ENCODE data around the gene MTNR1A.
"Not testable (repeated sequence)": the region's sequence is repeated elsewhere in the genome, so short reads cannot be mapped to it uniquely, and the experiment has no call there.

The MTNR1A gene

DNA sequence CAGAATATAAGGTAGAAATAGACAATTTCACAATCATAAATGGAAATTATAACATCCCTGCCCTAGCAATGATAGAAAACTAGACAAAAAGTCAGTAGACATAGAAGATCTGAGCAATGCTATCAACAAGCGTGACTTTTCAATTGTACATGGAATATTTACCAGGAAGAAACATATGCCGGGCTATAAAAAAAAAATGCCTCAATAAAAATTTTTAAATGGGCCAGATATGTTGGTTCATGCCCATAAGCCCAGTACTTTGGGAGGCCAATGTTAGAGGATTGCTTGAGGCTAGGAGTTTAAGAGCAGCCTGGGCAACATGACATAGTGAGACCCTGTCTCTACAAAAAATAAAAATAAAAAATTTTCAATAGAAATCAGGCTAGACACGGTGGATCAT is 5.3 kb upstream of the MTNR1A start:
- DNase-seq = no peak

DNA sequence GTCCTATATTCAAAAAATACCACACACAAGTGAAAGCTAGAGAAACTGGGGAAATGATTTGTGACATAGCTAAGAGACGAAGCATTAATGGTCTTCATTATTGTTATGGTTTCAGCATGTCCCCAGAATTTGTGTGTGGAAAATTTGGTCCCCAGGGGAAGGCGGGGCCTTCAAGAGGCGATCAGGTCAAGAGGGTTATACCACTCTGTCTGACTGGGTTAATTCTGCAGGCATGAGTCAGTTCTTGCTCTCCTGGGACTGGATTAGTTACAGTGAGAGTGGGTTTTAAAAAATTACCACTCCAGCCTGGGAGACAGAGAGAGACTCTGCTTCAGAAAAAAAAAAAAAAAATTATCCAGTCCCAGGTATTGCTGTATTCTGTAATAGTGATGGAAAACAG is 2.1 kb upstream of the MTNR1A start:
- DNase-seq = no peak

DNA sequence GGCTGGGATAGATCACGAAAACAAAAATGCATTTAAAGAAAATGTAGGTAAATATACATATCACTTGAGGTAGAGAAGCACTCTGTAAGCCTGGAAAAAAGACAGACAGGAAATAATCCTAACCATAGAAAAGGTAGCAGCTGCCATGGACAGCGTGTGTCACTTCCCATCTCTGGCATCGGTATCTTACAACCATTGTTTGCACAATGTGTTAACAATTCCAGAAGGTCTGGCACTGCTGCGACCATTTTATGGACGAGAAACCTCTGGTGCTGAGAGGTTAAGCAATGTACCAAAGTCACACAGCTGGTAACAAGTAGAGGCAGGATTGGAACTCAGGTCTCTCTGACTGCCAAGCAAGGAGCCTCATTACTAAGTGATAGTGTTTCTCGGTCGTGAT is 1.7 kb upstream of the MTNR1A start:
- DNase-seq = no peak

DNA sequence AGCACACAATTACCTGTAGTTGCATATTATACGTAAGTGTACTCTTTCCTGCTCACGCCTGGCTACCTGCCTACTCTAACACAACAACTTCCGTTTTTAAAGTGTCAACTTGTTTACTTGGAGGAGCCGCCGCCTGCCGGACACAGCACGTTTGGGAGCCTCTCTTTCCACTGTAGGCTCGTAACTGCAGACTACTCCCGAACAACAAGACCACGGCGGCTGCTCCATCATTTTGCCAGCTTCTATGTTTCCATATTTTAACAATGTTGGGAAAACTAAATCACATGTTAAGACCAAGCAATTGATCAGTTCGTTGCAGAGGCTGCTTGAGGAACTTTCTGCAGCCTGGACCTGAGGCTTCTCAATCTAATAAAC is 841 bp downstream of the MTNR1A start:
- no peak for DNase-seq

DNA sequence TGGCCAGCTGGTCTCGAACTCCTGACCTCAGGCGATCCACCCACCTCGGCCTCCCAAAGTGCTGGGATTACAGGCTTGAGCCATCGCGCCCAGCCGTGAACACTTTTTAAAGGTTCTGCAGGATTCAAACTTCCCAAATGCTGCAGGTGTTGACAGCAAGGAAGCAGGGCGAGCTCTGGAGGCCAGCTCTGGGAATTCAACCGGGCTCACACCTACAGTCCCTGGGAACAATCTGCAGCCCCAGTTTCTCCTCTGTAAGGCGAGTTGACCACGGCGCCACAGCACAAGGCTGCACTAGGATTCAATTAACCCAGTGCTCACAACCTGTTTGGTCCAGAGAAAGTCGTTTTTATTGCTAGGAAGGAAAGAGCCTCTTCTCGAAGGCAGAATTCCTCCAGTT is 1.6 kb downstream of the MTNR1A start:
- DNase-seq = no peak

DNA sequence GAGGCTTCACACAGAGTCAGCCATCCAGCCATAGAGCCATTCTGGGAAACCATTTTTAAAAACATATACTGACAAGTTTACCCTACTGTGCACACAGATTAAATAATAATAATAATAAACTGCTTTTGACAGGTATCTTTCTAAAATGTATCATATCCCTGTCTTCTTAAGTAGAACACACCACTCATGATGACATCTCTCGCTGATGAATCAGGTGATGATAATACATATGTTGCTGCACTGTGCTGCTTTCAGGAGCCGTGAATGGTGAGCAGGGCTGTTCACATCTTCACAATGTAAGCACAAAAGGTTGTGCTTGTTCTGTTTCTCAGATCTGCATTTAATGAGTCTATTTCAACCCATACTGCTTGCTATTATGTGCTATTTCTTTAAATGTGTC is 3.5 kb downstream of the MTNR1A start:
- no peak for DNase-seq

DNA sequence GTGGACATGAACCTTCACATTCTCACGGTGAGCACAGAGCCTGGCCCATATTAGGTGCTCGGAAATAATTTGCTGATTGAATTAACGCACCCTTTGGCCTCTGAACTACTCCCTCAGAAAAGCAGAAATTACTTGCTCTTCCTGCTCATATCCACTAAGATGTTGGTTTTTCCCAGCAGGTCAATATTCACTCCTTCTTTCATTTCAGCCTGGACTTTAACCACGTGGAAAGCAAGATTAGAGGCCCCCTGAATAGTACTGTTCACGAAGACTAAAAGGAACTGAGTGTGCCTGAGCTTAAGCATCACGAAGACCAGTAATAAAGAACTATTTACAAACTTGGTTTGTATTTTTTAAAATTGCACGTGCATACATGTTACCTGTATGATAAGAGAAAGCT is 9.9 kb downstream of the MTNR1A start:
- DNase-seq = no peak

DNA sequence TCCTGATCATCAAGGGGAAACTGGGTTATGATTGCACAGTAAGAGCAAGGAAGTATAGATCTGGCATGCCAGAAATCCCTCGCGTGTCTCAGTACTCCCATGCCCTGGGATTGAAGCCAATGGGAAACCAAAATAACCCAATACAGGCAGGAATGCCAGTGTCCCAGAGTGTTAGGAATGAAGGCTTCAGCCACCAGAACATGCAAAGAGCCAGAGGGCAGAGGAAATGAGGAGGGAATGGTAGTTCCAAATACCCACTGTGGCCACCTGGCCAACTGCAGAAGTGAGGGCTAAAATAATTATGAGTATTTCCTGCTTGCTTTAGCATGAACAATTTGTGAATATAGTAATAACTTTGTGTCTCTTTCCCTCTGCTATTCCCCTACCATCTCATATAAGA is 12.2 kb downstream of the MTNR1A start:
- no peak for DNase-seq

DNA sequence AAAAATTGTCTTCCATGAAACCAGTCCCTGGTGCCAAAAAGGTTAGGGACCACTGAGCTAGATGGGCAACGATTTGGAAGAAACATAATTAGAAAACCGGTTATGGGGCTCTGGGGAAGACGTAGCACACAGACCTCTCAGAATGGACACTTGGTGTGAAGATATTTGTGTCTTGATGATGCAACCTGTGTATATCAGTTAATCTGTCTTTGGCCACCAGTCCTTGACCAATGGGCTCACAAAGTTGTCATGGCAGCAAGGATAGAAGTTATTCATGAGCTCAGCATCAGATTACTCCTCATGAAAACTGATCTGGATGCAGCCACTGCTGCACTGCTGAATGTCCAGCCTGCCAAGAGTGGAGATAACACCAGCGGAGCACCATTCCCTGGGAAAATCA is 13.6 kb downstream of the MTNR1A start:
- DNase-seq = no peak

DNA sequence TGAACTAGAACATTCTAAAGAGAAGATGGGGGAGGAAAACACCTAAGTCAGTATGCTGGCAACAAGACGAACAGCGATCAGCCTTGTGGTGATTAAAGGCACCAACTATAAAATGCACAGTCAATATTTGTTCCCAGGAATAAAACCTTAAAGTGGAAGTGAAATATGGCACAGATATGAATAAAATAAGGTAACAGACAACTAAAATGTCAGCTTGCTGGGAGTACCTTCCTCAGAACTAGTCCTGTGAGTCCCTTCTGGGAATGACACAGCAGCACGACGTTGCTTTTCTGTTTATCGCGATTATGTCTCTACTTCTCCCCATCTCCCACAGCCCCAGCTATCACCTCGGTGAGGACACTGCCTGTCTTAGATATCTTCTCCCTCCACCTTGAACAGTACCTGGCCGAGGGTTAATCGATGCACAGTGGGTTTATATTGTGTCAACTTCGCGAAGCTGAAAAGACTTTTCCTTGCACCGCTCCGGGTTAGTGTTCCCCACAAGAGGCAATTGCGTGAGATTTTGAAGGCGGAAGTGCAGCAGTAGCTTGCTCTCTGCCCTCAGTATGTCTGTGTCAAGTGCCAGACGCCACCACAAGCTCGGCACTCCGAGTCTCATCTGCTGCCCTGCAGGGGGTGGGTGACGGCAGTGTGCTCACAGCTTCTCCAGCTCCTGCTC is 17.4 kb downstream of the MTNR1A start:
- no peak for DNase-seq

DNA sequence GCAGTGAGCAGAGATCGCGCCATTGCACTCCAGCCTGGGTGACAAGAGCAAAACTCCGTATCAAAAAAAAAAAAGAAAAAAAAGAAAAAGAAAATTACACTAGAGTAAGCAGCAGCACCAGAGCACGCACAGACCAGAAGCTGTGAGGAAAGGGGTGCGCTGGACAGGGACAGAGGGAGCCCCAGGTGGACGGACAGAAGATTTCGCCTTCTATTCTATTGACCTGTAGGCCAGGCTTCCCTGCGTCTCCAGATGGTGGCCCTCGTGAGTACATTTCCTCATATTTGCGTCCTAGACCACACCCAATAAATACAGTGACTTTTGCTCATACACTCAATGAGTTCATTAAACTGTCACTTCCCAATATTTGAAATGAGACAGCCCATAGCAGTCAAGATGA is 19.1 kb downstream of the MTNR1A start:
- no peak for DNase-seq

DNA sequence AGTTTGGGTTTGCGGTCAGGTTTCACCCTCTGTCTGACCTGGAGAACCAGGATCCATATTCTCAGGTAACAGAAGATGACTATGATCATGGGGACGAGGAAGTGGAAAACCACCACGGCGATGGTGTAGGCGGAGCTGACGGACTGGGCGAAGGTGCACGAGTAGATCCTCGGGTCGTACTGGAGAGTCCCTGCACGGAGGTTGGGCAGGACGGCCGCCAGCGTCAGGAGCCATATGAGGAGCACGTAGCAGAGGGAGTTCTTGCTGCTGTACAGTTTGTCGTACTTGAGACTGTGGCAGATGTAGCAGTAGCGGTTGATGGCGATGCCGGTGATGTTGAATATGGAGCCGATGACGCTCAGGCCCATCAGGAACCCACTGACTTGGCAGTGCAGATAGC is 21.3 kb downstream of the MTNR1A start:
- no peak for DNase-seq

DNA sequence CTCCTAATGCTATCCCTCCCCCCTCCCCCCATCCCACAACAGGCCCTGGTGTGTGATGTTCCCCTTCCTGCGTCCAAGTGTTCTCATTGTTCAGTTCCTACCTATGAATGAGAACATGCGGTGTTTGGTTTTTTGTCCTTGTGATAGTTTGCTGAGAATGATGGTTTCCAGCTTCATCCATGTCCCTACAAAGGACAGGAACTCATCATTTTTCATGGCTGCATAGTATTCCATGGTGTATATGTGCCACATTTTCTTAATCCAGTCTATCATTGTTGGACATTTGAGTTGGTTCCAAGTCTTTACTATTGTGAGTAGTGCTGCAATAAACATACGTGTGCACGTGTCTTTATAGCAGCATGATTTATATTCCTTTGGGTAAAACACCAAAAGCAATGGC is 31.4 kb downstream of the MTNR1A start:
- DNase-seq = not testable (repeated sequence)

DNA sequence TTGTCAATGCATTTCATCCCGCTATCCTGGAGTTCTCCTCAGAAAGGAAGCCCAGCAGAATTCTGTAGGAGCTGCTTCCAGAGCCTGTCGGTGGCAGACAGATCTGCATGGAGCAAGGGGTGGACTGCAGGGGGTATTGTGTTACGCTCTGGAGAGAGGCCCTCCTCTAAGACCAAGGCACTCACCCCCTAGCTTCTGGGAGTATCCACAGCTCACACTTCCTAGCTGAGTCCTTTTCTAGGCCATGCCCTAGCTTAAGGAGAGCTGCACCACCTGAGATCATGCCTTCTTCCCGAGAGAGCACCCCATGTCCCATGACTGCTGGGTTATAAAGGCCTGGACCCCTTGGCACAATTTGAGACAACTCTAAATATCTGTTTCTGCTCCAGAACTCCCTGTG is 39.1 kb downstream of the MTNR1A start:
- no peak for DNase-seq

DNA sequence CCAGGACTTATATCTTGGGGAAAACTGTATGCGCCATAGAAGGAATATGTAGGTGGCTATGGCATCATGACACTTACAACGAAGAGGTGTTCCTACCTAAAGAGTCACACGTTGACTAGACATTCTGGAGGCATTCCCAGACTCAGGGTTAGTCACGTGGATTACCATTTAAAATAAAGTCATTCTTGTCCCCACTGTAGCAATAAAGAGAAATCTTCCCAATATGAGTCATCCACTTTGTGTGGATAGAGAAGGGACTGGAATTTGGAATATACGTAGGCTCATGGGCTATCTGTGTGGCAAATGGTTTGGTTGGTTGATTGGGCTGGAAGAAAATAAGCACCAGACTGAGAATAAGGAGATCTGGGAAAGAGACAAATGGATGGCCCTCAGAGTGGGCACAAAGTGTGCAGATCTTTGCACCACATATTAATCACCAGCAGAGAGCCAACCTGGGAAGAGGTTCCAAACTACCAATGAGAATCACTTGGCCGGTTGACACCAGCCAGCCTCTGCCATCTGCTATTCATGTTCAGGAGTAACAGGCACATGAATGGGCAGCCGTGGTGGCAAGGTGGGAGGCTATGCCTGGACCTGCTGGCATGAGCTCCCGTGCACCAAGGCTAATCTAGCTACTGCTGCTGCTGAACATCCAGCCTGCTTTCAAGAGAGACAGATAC is 41.0 kb downstream of the MTNR1A start:
- DNase-seq = no peak

DNA sequence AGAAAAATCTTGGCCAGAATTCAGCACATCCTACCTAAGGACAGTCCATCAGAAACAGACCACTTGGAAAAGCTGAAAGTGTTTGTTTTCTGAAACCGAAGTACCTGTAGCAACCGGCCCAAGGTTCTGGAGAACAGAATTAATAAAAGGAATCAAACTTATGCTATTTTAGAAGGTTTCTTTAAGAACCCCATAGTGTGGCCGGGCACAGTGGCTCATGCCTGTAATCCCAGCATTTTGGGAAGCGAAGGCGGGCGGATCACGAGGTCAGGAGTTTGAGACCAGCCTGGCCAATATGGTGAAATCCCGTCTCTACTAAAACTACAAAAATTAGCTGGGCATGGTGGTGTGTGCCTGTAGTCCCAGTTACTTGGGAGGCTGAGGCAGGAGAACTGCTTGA is 50.6 kb downstream of the MTNR1A start:
- not testable (repeated sequence) for DNase-seq

DNA sequence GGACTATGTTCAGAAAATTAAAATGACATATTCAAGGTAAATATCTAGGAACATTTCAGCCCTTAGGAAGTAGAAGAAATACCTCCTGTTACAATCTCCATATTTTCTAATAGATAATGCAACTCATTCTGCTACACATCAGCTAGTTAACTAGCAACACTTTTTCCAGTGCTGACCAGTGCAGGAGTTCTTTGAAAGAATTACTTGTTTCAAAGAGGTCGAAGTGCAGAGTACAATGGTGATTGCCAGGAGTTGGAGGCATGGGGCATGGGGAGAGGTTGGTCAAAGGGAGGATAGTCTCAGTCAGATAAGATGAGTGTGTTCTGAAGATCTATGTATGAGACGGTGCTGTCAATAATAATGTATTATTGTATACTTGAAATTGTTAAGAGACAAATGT is 53.1 kb downstream of the MTNR1A start:
- no peak for DNase-seq

DNA sequence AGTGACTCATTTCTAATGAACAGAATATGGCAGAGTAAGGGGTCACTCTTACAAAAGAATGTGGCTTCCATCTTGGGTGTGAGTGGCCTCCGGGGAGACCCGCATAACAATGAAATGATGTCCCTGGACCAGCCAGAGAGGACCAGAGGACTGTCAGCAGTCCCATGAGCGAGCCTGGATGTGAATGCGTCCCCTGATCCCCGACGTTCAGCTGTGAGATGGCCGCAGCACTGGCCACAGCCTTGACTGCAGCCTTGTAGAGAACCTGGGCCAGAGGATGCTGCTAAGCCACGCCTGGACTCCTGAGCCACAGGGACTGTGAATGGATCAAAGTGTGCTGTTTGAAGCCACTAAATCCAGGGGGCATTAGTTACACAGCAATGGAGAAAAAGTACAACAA is 53.8 kb downstream of the MTNR1A start:
- no peak for DNase-seq

DNA sequence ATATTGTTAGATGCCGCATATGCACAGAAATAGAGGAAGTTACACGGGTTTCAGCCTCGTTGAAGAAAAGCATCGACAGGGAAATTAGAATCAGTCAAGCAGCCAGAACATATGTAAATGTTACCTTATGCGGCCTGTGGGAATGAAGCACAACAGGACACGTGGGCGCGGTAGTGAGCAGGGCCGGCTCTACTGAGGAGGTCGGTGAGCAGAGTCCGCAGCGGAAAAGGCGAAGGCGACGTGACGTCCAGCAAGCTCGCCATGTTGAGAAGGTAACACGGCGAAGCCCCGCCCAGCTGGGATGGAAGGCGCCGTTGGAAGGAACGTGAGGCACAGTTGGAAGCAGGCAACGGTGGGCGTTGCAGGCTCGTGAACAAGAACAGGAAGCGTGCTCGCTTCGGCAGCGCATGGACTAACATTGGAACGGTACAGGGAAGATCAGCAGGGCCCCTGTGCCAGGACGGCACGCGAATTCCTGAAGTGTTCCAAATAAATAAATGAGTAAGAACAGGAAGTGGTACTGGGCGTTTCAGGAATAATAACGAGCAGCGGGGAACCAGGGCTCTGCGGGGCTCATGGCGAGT is 54.6 kb downstream of the MTNR1A start:
- no peak for DNase-seq

DNA sequence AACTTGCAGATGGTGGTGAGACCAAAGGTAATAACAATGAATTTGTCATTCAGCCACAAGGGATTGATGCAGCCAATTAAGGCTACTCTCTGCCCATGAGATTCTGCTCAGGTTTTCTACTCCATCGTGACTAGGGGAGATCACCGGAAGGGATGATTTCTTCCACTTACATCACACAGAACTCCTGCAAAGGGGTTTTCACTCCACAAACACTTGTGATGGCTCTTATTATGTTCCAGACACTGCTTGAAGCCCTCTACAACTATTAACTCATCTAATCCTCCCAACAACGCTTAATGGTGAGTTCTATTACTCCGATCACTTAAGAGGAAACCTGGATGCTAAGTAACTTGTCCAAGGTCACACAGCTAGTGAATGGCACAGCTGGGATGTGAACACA is 55.9 kb downstream of the MTNR1A start:
- no peak for DNase-seq

DNA sequence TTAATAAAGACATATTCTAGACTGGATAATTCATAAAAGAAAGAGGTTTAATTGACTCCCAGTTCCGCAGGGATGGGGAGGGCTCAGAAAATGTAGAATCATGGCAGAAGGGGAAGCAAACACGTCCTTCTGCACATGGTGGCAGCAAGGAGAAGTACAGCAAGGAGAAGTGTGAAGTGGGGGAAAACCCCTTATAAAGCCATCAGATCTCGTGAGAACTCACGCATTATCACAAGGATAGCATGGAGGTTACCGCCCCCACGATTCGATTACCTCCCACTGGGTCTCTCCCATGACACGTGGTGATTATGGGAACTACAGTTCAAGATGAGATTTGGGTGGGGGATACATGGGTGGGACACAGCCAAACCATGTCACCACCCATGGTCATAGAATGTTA is 58.3 kb downstream of the MTNR1A start:
- no peak for DNase-seq

DNA sequence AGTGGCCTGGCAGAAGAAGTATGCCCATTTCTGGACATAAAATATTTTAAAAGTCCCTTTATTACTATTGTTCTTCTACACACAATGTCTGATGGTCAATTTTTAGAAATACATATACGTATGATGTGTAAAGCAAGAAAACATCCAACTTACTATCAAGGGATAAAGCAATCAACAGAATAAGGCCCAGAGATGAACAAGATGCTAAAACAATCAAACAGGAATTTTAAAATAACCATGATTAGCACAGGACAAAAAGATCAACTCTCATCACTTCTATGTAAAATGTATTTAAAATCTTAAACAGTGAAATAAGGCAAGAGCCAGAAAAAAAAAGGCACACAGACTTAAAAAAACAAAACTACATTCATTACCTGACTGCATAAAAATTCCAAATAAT is 60.9 kb downstream of the MTNR1A start:
- DNase-seq = no peak

DNA sequence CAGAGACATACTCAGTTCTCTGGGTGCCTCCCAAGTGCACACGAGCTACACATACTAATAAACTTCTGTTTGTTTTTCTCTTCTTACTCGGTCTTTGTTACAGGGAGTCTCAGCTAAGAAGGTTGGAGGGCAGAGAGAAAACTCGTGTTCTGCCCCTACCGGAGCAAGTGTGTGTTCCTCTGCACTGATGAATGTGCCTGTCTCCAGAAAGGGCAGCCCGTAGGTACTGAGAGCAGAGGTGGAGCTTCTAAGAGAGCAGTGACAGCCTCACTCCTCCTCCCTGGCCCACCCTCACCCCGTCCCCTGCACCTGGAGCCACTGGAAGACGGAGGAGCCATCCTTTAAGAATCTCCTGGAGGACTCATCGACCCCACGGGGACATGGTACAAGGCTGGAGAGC is 67.6 kb downstream of the MTNR1A start:
- DNase-seq = no peak

DNA sequence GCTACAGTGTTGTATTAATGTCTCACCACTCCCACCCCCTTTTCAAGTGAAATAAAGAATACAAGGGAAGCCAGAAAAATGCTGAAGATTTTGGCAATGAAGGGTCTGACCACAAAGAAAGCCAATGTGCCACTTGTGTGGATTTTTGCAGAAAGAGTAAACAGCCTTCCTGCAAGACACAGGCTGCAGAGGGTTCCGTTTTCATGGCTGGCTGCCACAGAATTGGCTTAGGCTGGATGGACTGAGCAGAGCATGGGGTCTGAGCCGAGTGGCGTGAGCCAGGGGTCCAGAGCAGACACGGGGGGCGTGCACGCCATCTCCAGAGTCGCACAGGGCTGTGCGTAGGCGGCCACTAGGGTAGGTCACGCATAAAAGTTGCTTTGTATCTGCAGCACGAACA is 69.2 kb downstream of the MTNR1A start:
- peak in 1 of 2 donors; percentile 7 for DNase-seq

DNA sequence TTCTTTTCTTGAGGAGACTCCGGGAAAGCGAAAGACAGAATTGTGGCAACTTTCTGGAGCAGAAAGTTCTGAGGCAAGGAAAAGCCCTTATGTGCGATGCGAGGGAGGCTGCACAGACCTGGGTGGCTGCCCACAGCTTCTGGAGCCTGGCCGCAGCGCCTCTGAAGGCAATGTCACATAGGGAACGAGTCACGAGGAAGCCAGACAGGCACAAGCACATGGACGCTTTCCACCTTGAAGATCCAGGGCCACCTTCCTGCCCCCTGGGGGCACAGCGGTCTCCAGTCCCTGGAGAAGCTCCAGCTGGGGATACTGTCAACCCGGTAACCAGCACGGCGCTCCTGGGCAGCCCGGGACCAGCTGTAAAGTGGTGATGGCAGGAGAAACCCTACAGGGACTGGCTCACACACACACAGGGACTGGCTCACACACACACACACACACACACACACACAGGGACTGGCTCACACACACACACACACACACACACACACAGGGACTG is 69.8 kb downstream of the MTNR1A start:
- peak; percentile 13 to 16 for DNase-seq
